ENCODE measurements around the gene TMEM178B. TPM values are rescaled to one million over a fixed set of nuclear protein-coding genes. Genes with fewer than 3 reads are reported as not detected.

TMEM178B gene
- polyA plus RNA-seq, 1 experiment, result 0.01 TPM

DNA sequence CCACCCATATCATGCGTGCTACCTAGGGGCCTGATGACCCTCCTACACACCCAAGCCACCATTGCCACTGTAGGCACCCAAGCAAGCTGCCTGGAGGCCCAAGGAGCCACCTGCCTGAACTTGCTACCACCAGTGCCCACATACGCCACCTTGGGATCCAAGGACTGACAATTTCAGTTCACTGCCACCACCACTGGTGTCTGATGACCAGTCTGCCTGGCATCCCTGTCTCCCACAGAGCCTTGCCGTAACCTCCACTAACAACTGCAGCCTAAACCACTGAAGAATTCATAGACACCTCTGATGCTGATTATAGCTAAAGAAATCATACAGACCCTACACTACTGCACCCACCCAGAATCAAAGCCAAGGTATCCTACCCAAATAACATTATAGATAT, 58.8 kb downstream of the TMEM178B start:
- ChIA-PET POLR2A (no interaction called here), CTCF (no interaction called here)
- TF ChIP-seq CTCF (IDR thresholded peaks at IDR 0.05; ENCODE audit: low read depth, low read length), result no peak

GRCh38 chr7:141133646-141134045, 59.8 kb downstream of the TMEM178B start:
- no peaks in the 10 kb centered on the region for H3K27me3 ChIP-seq (ENCODE audit: control insufficient read depth, insufficient read depth, low read length)
- no peak overlapping the region for H3K27ac ChIP-seq (ENCODE audit: low read depth, low read length)
- H3K9me3 ChIP-seq (ENCODE audit: control insufficient read depth, insufficient read depth, low read length), result peaks cover 4% of the 10 kb centered on the region
- no peak for TF ChIP-seq CTCF (IDR thresholded peaks at IDR 0.05; ENCODE audit: low read depth, low read length)
- ChIA-PET CTCF (no interaction called here), POLR2A (no interaction called here)
- no peak for DNase-seq (ENCODE audit: low read depth, low spot score)
- H3K4me3 ChIP-seq (ENCODE audit: low read depth, low read length), result no peak overlapping the region

More for the DNA sequence above, 58.8 kb downstream of the TMEM178B start:
- no peak for DNase-seq (ENCODE audit: low read depth, low spot score)
- H3K4me3 ChIP-seq (ENCODE audit: low read depth, low read length), result no peak overlapping the region
- H3K27ac ChIP-seq (ENCODE audit: low read depth, low read length), result no peak overlapping the region
- peaks cover 4% of the 10 kb centered on the region for H3K9me3 ChIP-seq (ENCODE audit: control insufficient read depth, insufficient read depth, low read length)
- no peaks in the 10 kb centered on the region for H3K27me3 ChIP-seq (ENCODE audit: control insufficient read depth, insufficient read depth, low read length)

GRCh38 chr7:141142058-141142457, 68.2 kb downstream of the TMEM178B start:
- no peak overlapping the region for H3K4me3 ChIP-seq (ENCODE audit: low read depth, low read length)
- ChIA-PET CTCF (no interaction called here), POLR2A (no interaction called here)
- no peak for TF ChIP-seq CTCF (IDR thresholded peaks at IDR 0.05; ENCODE audit: low read depth, low read length)
- no peak overlapping the region for H3K27ac ChIP-seq (ENCODE audit: low read depth, low read length)
- no peaks in the 10 kb centered on the region for H3K27me3 ChIP-seq (ENCODE audit: control insufficient read depth, insufficient read depth, low read length)
- DNase-seq (ENCODE audit: low read depth, low spot score), result no peak
- H3K9me3 ChIP-seq (ENCODE audit: control insufficient read depth, insufficient read depth, low read length), result peaks cover 11% of the 10 kb centered on the region

- POLR2A ChIA-PET, result no interaction called here
- Histone ChIP-seq H3K9me3 (ENCODE audit: control insufficient read depth, insufficient read depth, low read length) (peaks cover 14% of the 10 kb centered on the region), H3K27me3 (ENCODE audit: control insufficient read depth, insufficient read depth, low read length) (no peaks in the 10 kb centered on the region), H3K4me3 (ENCODE audit: low read depth, low read length) (no peak overlapping the region), H3K27ac (ENCODE audit: low read depth, low read length) (no peak overlapping the region)
- no peak for DNase-seq (ENCODE audit: low read depth, low spot score)
- CTCF ChIA-PET, result no interaction called here
- TF ChIP-seq CTCF (IDR thresholded peaks at IDR 0.05; ENCODE audit: low read depth, low read length), result no peak
These were observed 71.2 kb downstream of the TMEM178B start for GRCh38 chr7:141144921-141145629.

DNA sequence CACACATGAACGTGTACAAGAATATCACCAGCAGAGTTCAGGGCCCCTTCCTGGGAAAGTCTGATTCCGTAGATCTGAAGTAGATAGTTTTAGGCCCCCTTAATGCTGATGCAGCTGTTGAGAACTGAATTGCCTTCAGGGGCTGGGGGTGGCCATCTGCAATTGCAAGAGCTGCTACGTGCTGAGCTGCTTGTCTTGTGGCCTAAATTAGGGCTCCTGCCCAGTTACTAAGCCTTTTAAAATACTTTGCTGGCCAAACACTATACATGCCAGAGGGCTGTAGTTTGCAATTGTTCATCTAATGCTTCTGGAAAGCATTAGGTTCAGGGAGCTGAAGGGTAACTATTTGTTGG, 71.7 kb downstream of the TMEM178B start:
- Histone ChIP-seq H3K4me3 (ENCODE audit: low read depth, low read length) (no peak overlapping the region), H3K27me3 (ENCODE audit: control insufficient read depth, insufficient read depth, low read length) (no peaks in the 10 kb centered on the region), H3K9me3 (ENCODE audit: control insufficient read depth, insufficient read depth, low read length) (peaks cover 14% of the 10 kb centered on the region), H3K27ac (ENCODE audit: low read depth, low read length) (no peak overlapping the region)
- ChIA-PET CTCF (no interaction called here), POLR2A (no interaction called here)
- no peak for DNase-seq (ENCODE audit: low read depth, low spot score)
- TF ChIP-seq CTCF (IDR thresholded peaks at IDR 0.05; ENCODE audit: low read depth, low read length), result no peak
